ENCODE measurements around the gene ZIC3.
"Not testable (repeated sequence)": the region's sequence is repeated elsewhere in the genome, so short reads cannot be mapped to it uniquely, and the experiment has no call there.

Gene ZIC3

DNA sequence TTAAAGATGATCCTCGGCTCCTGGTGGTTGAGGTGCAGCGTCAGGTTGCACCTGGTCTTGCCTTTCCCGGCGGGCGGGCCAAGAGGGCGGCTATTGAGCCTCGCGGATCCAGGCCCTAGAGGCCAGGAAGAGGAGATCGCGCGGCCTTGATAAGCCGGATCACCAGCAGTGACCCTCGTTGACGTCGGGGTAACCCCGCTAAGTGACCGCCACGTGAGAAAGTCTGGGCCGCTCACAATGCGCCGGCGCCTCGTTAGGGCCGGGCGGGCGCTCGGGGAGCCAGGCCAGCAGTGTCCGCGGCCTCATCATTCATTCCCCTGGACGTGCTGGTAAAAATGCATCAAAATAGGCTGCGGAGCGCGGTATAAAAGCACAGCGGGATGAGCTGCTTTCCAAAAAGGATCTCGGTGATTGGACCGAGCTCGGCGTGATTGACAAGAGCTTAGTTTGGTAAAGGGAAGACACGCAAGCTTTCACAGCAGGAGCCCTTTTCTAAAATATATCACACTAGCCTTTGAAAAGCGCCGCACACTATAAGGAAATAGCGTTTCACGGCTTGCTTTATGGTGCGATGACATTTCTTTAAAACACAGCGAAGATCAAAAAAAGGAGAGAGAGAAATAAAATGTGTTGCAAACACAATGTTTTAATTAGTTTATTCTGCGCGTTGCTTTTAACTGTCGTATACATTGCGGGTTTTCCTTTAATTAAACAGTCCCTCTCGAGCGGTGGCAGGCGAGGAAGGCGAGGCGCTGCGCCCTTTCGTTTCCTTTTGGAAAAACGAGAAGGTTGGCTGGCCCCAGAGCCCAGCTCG lies 15.9 kb upstream of the ZIC3 start:
- no peak overlapping the region for H3K4me3 ChIP-seq (ENCODE audit: low read length)
- DNase-seq (ENCODE audit: low read depth), result no peak
- no peak for TF ChIP-seq CTCF (conservative IDR thresholded peaks at IDR 0.05; ENCODE audit: low read depth, low read length)

- no peak overlapping the region for H3K4me3 ChIP-seq (ENCODE audit: low read length)
- DNase-seq (ENCODE audit: low read depth), result no peak
- TF ChIP-seq CTCF (conservative IDR thresholded peaks at IDR 0.05; ENCODE audit: low read depth, low read length), result no peak
Measured at GRCh38 chrX:137550665-137551261, 15.2 kb upstream of the ZIC3 start.

DNA sequence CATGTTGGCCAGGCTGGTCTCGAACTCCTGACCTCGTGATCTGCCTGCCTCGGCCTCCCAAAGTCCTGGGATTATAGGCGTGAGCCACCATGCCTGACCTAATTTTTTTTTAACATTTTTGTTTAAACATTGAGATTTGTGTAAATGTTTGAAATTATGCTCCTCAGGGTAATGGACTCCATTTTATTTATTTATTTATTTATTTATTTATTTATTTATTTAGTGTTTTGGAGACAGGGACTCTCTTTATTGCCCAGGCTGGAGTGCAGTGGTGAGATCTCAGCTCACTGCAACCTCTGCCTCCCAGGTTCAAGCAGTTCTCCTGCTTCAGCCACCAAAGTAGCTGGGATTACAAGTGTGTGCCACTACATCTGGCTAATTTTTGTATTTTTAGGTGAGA lies 13.8 kb upstream of the ZIC3 start:
- DNase-seq (ENCODE audit: low read depth); H3K4me3 ChIP-seq (ENCODE audit: low read length): not testable (repeated sequence)

DNA sequence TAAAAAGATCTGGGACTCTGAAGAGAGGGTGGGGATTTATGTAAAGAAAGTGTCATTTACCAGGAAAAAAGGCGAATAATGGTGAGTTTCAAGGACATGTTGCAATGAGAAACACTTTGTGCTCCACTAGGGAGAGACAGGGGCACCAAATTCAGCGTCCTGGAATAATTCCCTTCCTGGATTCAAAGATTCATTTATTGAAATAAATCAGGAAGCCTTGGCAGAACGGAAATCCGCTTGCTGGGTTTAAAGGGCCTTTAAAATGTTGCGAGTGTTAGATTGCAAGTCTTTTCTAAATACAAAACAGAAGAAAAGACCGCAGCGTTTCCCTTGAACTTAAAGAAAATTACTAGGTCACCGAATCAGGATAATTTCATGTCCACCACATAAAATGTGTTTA lies 3.8 kb upstream of the ZIC3 start:
- no peak overlapping the region for H3K4me3 ChIP-seq (ENCODE audit: low read length)
- TF ChIP-seq CTCF (conservative IDR thresholded peaks at IDR 0.05; ENCODE audit: low read depth, low read length), result no peak

DNA sequence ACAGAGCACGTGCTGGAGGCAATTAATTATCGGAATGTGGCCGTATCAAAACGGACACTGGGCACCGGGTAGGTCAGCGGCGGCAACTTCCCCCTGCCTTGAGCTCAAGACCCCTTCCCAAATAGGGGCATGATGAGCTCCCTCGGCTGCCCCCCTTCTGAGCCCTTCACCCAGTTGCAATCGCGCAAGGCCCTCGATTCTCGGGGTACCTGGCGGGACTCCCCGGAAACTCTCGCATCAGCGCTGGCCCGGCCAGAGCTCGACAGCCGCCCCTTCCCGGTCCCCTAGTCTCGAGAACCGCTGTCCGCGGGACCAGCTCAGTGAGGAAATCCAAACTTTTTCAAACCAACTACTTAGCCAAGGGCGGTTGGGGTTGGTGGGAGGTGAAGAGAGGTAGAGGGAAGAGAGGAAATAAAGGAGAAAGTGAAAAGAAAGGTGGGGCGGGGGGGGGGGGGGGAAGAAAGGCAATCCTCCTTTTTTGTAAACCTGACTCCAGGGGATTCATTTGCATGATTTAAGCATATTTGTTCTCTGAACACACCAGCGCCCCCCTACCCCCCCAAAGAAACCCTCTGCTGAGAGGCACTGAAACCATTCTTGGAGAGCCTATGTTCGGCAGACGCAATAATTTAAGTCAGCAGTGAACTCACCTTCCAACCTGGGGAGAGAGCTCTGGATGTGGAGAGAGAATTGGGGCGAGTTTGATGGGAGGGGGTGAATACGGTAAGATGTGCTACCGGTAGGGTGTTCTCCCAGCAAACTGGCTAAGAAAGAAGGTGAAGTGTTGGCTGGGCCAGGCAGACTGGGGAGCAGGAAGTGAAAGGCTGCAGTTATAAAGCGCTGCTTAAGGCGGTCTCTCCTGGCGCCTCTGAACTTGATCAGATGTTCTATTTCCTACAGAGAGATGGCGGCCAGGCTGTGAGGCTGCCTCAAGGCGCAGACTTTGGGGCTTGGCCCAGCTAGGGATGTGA lies 2.0 kb upstream of the ZIC3 start:
- no peak for TF ChIP-seq CTCF (conservative IDR thresholded peaks at IDR 0.05; ENCODE audit: low read depth, low read length)

More for the DNA sequence above, 3.8 kb upstream of the ZIC3 start:
- DNase-seq (ENCODE audit: low read depth), result no peak

DNA sequence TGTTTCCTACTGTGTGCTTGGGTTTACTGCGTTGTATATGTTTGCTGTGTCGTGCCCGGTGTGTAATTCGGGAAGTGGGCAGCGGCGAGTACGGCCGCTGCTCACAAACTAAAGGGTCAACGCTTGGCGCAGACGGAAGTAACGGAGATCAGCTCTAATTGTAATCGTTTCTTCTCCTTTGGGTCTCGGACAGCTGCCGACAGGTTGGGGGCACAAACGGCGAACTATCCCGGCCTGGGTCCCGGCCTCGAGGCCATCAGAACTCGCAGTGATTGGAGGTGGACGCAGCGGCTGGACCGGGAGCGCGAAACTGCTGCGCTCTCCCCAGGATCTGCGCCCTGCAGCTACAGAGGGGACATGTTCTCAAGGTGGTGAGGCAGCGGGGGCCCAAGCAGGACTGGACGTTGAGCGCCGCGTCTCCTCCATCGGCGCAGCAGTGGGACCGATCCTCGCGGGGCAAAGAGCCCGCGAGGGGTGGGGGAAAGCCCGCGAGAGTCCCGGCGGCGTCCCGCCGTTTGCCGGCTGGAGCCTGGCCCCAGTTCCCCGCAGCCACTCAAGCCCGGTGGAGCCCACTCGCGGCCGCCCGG lies 516 bp upstream of the ZIC3 start:
- peak overlapping the region; percentile 33 for H3K4me3 ChIP-seq (ENCODE audit: low read length)
- TF ChIP-seq CTCF (conservative IDR thresholded peaks at IDR 0.05; ENCODE audit: low read depth, low read length), result no peak
- DNase-seq (ENCODE audit: low read depth), result no peak

More for the DNA sequence above, 2.0 kb upstream of the ZIC3 start:
- no peak for DNase-seq (ENCODE audit: low read depth)
- H3K4me3 ChIP-seq (ENCODE audit: low read length), result no peak overlapping the region

All from retinal pigment epithelial cell (primary cell).